Hepatocyte (in vitro differentiated cells): Measurements from ENCODE around the gene NPC2. TPM values are rescaled to one million over a fixed set of nuclear protein-coding genes. Genes with fewer than 3 reads are reported as not detected.
A peak's percentile ranks its signal among the peaks of the same experiment; 100 is the strongest.

Source experiments
- DNase-seq: peaks from one replicate; pipeline ENCODE4 v3.0.0-alpha.2; 2016; ENCODE audit warnings: low spot score
- H2AFZ ChIP-seq: fragments of 200-600 bp; sonication (generic); 2 replicates; pipeline ENCODE4 v1.6.0; 2016; ENCODE audit warnings: antibody characterized with exemption, mild to moderate bottlenecking
- H3K27ac ChIP-seq: fragments of 200-600 bp; sonication (generic); 2 replicates; pipeline ENCODE4 v1.5.1; 2016; ENCODE audit warnings: mild to moderate bottlenecking
- H3K27me3 ChIP-seq: fragments of 200-600 bp; sonication (generic); 2 replicates; pipeline ENCODE4 v1.6.1; 2016
- H3K36me3 ChIP-seq: fragments of 200-600 bp; sonication (generic); replicated peaks from 2 replicates; pipeline ENCODE4 v1.5.1; 2016; ENCODE audit warnings: low read depth; ENCODE audit not compliant: insufficient read depth
- H3K4me1 ChIP-seq: fragments of 200-600 bp; sonication (generic); 2 replicates; pipeline ENCODE4 v1.5.1; 2016; ENCODE audit warnings: mild to moderate bottlenecking, moderate library complexity; ENCODE audit not compliant: insufficient read depth
- H3K4me2 ChIP-seq: fragments of 200-600 bp; sonication (generic); 2 replicates; pipeline ENCODE4 v1.6.0; 2016
- H3K4me3 ChIP-seq: fragments of 200-600 bp; sonication (generic); 2 replicates; pipeline ENCODE4 v1.5.1; 2016; ENCODE audit warnings: mild to moderate bottlenecking
- H3K79me2 ChIP-seq: fragments of 200-600 bp; sonication (generic); 2 replicates; pipeline ENCODE4 v1.6.0; 2017; ENCODE audit warnings: mild to moderate bottlenecking
- H3K9me2 ChIP-seq: fragments of 200-600 bp; sonication (generic); replicated peaks from 2 replicates; pipeline ENCODE4 v1.6.0; 2017; ENCODE audit warnings: mild to moderate bottlenecking; ENCODE audit not compliant: insufficient read depth
- H3K9me3 ChIP-seq: fragments of 200-600 bp; sonication (generic); 2 replicates; pipeline ENCODE4 v1.5.1; 2016; ENCODE audit warnings: low read depth, mild to moderate bottlenecking
- H4K20me1 ChIP-seq: fragments of 200-600 bp; sonication (generic); 2 replicates; pipeline ENCODE4 v1.6.0; 2016; ENCODE audit warnings: mild to moderate bottlenecking; ENCODE audit not compliant: insufficient read depth, poor library complexity, severe bottlenecking
- EZH2 ChIP-seq: fragments of 200-600 bp; sonication (generic); IDR thresholded peaks from 2 replicates; pipeline ENCODE4 v1.6.1; 2016; ENCODE audit warnings: antibody characterized with exemption, mild to moderate bottlenecking, borderline replicate concordance
- EZH2phosphoT487 ChIP-seq: fragments of 200-600 bp; sonication (generic); IDR thresholded peaks from one replicate; pipeline ENCODE4 v1.6.1; 2018; ENCODE audit warnings: antibody characterized with exemption, mild to moderate bottlenecking, low read depth, moderate library complexity; ENCODE audit not compliant: unreplicated experiment, severe bottlenecking
- WGBS: methylation state at CpG from one replicate; pipeline ENCODE4 v1.1.6; 2016; ENCODE audit warnings: low lambda C conversion rate; ENCODE audit errors: missing lambda C conversion rate; 5-methylcytosine and 5-hydroxymethylcytosine counted together
- polyA plus RNA-seq: library from polyadenylated mRNA; unstranded; fragments of >200 nt; fragmentation: Nextera tagmentation; extraction: Ambion mirVana; gene quantifications from 2 replicates; pipeline ENCODE4 v1.2.1, GENCODE V29; 2016
- total RNA-seq: library from RNA; depleted of rRNA; stranded (reverse); fragments of >200 nt; gene quantifications from 2 replicates; pipeline ENCODE4 v1.2.3, GENCODE V29; 2014
- TF ChIP-seq, protein P1 (sequence below): fragments of 200-600 bp; sonication (generic); IDR thresholded peaks from 2 replicates; pipeline ENCODE4 v1.5.1; 2016; ENCODE audit warnings: antibody characterized with exemption, mild to moderate bottlenecking; ENCODE audit not compliant: poor library complexity

The NPC2 gene
- total and polyA plus RNA-seq, 2 experiments from 2014 or later, result 602 to 1,339 TPM

DNA sequence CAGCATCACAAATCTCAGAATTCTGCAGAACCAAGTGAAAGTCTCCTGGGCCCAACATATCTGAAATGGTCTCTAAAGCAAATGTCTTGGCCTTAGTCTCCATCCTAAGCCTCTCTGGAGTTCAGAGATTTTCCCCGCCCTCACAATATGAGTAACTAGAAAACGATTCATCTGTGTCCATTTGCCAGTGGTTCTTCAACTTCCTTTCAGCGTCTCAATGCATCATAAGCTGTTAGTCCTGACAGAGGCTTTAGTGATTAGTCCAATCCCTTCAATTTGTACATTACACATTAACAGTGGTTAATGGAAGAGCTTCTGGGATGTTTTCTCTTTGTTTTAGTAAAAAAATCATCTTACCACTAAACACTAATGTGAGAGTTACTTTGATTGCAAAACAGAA, 17.4 kb downstream of the NPC2 start:
- no peak for DNase-seq
- no peaks in the 10 kb centered on the region for H3K36me3 ChIP-seq
- no peaks in the 10 kb centered on the region for H3K79me2 ChIP-seq
- 74% methylated on average over 3 of the region's 3 CpGs for whole genome bisulfite sequencing
- no peaks in the 10 kb centered on the region for H3K9me2 ChIP-seq
- no peaks in the 10 kb centered on the region for H3K4me1 ChIP-seq
- no peaks in the 10 kb centered on the region for H3K9me3 ChIP-seq
- no peak overlapping the region for H3K4me2 ChIP-seq
- no peak overlapping the region for H2AFZ ChIP-seq
- H3K4me3 ChIP-seq, result no peak overlapping the region
- no peak overlapping the region for H3K27ac ChIP-seq
- no peaks in the 10 kb centered on the region for H4K20me1 ChIP-seq
- H3K27me3 ChIP-seq, result no peaks in the 10 kb centered on the region
- TF ChIP-seq EZH2 (no peak), EZH2phosphoT487 (no peak)
- TF ChIP-seq, protein P1, sequence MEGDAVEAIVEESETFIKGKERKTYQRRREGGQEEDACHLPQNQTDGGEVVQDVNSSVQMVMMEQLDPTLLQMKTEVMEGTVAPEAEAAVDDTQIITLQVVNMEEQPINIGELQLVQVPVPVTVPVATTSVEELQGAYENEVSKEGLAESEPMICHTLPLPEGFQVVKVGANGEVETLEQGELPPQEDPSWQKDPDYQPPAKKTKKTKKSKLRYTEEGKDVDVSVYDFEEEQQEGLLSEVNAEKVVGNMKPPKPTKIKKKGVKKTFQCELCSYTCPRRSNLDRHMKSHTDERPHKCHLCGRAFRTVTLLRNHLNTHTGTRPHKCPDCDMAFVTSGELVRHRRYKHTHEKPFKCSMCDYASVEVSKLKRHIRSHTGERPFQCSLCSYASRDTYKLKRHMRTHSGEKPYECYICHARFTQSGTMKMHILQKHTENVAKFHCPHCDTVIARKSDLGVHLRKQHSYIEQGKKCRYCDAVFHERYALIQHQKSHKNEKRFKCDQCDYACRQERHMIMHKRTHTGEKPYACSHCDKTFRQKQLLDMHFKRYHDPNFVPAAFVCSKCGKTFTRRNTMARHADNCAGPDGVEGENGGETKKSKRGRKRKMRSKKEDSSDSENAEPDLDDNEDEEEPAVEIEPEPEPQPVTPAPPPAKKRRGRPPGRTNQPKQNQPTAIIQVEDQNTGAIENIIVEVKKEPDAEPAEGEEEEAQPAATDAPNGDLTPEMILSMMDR, result no peak

DNA sequence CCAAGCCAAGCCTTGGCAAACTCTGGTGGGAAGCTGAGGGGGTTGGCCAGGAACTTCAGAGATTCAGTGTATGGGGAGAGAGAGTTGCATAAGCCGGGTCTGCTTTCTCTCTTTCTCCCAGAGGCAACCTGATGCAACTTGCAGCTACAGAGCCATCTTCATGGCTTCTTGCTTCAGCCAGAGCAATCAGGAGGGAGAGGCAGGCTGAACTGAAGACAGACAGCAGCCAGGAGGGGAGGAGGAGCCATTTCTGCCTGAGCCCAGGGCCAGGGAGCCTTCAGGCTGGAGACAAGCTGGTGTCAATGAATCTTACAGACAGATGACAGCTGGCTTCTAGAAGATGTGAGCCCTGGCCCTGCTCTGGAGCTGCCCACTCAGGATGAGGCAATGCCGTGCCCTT, 18.7 kb downstream of the NPC2 start:
- Histone ChIP-seq H3K4me3 (no peak overlapping the region), H3K36me3 (no peaks in the 10 kb centered on the region)
- peak; percentile 23 for DNase-seq

DNA sequence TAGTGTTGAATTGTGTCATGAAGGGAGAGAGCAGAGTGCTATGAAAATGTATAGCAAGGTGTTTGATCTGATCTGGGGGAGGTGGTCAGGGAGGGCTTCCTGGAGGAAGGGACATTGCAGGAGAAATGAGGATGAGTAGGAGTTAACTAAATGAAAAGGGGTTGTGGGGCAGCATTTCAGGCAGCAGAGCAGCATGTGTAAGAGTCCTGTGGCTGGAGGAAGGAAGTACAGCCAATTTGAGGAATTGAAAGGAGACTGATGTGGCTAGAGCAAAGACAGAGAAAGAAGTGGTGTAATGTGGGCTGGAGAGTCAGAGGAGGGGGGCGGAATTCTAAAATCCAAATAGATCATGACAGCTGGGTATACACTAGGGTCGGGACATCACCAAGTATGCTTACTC, 20.5 kb downstream of the NPC2 start:
- DNase-seq, result no peak
- WGBS, result 89% methylated on average over 2 of the region's 2 CpGs
- no peaks in the 10 kb centered on the region for H3K79me2 ChIP-seq
- H3K36me3 ChIP-seq, result no peaks in the 10 kb centered on the region
- H3K9me3 ChIP-seq, result no peaks in the 10 kb centered on the region
- no peaks in the 10 kb centered on the region for H3K4me1 ChIP-seq
- H3K27me3 ChIP-seq, result no peaks in the 10 kb centered on the region
- no peak overlapping the region for H3K4me2 ChIP-seq
- TF ChIP-seq EZH2 (no peak), EZH2phosphoT487 (no peak)
- TF ChIP-seq, protein P1, result no peak
- no peak overlapping the region for H3K27ac ChIP-seq
- no peak overlapping the region for H2AFZ ChIP-seq
- no peak overlapping the region for H3K4me3 ChIP-seq
- no peaks in the 10 kb centered on the region for H4K20me1 ChIP-seq
- H3K9me2 ChIP-seq, result no peaks in the 10 kb centered on the region

More for the DNA sequence above, 18.7 kb downstream of the NPC2 start:
- 80% methylated on average over 2 of the region's 2 CpGs for WGBS
- no peaks in the 10 kb centered on the region for H3K4me1 ChIP-seq
- H3K27ac ChIP-seq, result no peak overlapping the region
- no peak overlapping the region for H2AFZ ChIP-seq
- H3K4me2 ChIP-seq, result no peak overlapping the region
- H4K20me1 ChIP-seq, result no peaks in the 10 kb centered on the region
- no peaks in the 10 kb centered on the region for H3K79me2 ChIP-seq
- TF ChIP-seq, protein P1, result no peak
- no peak for TF ChIP-seq EZH2
- no peak for TF ChIP-seq EZH2phosphoT487
- no peaks in the 10 kb centered on the region for H3K9me2 ChIP-seq
- no peaks in the 10 kb centered on the region for H3K27me3 ChIP-seq
- H3K9me3 ChIP-seq, result no peaks in the 10 kb centered on the region
